HepG2 (cell line): Measurements from ENCODE around the gene PLK5. TPM values are rescaled to one million over a fixed set of nuclear protein-coding genes. Genes with fewer than 3 reads are reported as not detected.
A peak's percentile ranks its signal among the peaks of the same experiment; 100 is the strongest.

Experiments
- ATF7-NPFF ChIP-seq: sonication (generic); formaldehyde crosslinking; IDR thresholded peaks from 2 replicates; pipeline ENCODE4 v1.8.1; 2023; ENCODE audit warnings: mild to moderate bottlenecking, low read depth, missing genetic modification reagents, moderate library complexity
- HMG20B ChIP-seq: conservative IDR thresholded peaks from 2 replicates; pipeline ENCODE4 v1.6.1; 2016; ENCODE audit warnings: missing genetic modification reagents, missing compliant biosample characterization
- HOXA5 ChIP-seq: sonication (generic); formaldehyde crosslinking; IDR thresholded peaks from 2 replicates; pipeline ENCODE4 v1.4.0; 2020; ENCODE audit warnings: missing genetic modification reagents
- IKZF5 ChIP-seq: IDR thresholded peaks from 2 replicates; pipeline ENCODE4 v1.6.1; 2018; ENCODE audit warnings: missing genetic modification reagents, mild to moderate bottlenecking, missing compliant biosample characterization
- MAX ChIP-seq: IDR thresholded peaks from 2 replicates; pipeline ENCODE4 v1.6.1; 2012; ENCODE audit warnings: inconsistent platforms
- MYPOP ChIP-seq: sonication (generic); formaldehyde crosslinking; IDR thresholded peaks from 2 replicates; pipeline ENCODE4 v1.8.1; 2023; ENCODE audit warnings: mild to moderate bottlenecking, moderate library complexity, missing genetic modification reagents
- NFKBIZ ChIP-seq: IDR thresholded peaks from 2 replicates; pipeline ENCODE4 v1.6.1; 2018; ENCODE audit warnings: missing genetic modification reagents, missing compliant biosample characterization
- PITX1 ChIP-seq: sonication (generic); formaldehyde crosslinking; IDR thresholded peaks from 2 replicates; pipeline ENCODE4 v1.5.1; 2020; ENCODE audit warnings: mild to moderate bottlenecking, missing genetic modification reagents
- PRDM10 ChIP-seq: sonication (generic); formaldehyde crosslinking; IDR thresholded peaks from 2 replicates; pipeline ENCODE4 v1.4.0; 2020; ENCODE audit warnings: low read depth, missing genetic modification reagents
- RBM22 ChIP-seq: fragments of 200-400 bp; formaldehyde crosslinking; optimal IDR thresholded peaks from 2 replicates; pipeline ENCODE3; 2017; ENCODE audit warnings: mild to moderate bottlenecking, low read length, moderate library complexity
- SUZ12 ChIP-seq: fragments of 150-350 bp; IDR thresholded peaks from 2 replicates; pipeline ENCODE4 v1.6.1; 2014; ENCODE audit warnings: low read depth, low read length
- TEAD3 ChIP-seq: optimal IDR thresholded peaks from 2 replicates; pipeline ENCODE3; 2016; ENCODE audit warnings: borderline replicate concordance
- ZBTB10 ChIP-seq: sonication (generic); formaldehyde crosslinking; IDR thresholded peaks from 2 replicates; pipeline ENCODE4 v1.4.0; 2020; ENCODE audit warnings: missing genetic modification reagents, borderline replicate concordance
- ZFY ChIP-seq: sonication (generic); formaldehyde crosslinking; IDR thresholded peaks from 2 replicates; pipeline ENCODE4 v1.4.0; 2020; ENCODE audit warnings: missing genetic modification reagents
- ZNF138 ChIP-seq: sonication (generic); formaldehyde crosslinking; IDR thresholded peaks from 2 replicates; pipeline ENCODE4 v1.5.0; 2020; ENCODE audit warnings: mild to moderate bottlenecking, low read depth, missing genetic modification reagents
- ZNF724P ChIP-seq: sonication (generic); formaldehyde crosslinking; IDR thresholded peaks from 2 replicates; pipeline ENCODE4 v1.8.0; 2022; ENCODE audit warnings: missing genetic modification reagents, borderline replicate concordance
- ZNF770 ChIP-seq: sonication (generic); formaldehyde crosslinking; IDR thresholded peaks from 2 replicates; pipeline ENCODE4 v1.5.0; 2020; ENCODE audit warnings: mild to moderate bottlenecking, missing genetic modification reagents
- polyA plus RNA-seq, 8 experiments: library from polyadenylated mRNA; depleted of rRNA in 3 of 8; stranded (reverse) in 7 of 8; unstranded in 1 of 8; fragments of >200 nt; fragmentation: Illumina TruSeq in 4 of 8; extraction: Trizol in 4 of 8; gene quantifications; 2 replicates each; pipeline versions ENCODE4 v1.2.1 to v1.2.3, GENCODE V29; 2011 to 2016; ENCODE audit warnings: low read depth in 4 of 8, missing spikeins in 1 of 8, mixed read lengths in 1 of 8; ENCODE audit not compliant: insufficient read depth in 1 of 8
- total RNA-seq, 5 experiments: library from RNA; depleted of rRNA; stranded (reverse); fragments of >200 nt; fragmentation: Illumina TruSeq; extraction: Trizol; gene quantifications; 2 replicates each; pipeline ENCODE4 v1.2.3, GENCODE V29; 2016; ENCODE audit warnings: low read depth in 1 of 5

PLK5 gene
- total and polyA plus RNA-seq, 2 of the 13 experiments (the other 11 are each of a cell fraction or from before 2014, with no cell fraction given) = not detected

GRCh38 chr19:1490311-1491113, 33.4 kb upstream of the PLK5 start, which contains the start of gene PCSK4 (continued):
- TF ChIP-seq ZBTB10 = no peak
- TF ChIP-seq ZNF138 (CRISPR knock-in tag) = no peak
- peak; percentile 95 for TF ChIP-seq MYPOP
- TF ChIP-seq NFKBIZ (CRISPR knock-in tag) = 0 out of 2 replicates have a peak, but pooled peaks have one; percentile 42
- 0 out of 2 replicates have a peak, but pooled peaks have one; percentile 33 for TF ChIP-seq ZNF724P
- TF ChIP-seq SUZ12 = peak; percentile 33; the same call in 1 of the 2 replicates
- TF ChIP-seq ZNF770 (CRISPR knock-in tag) = peak; percentile 10; the same call in 1 of the 2 replicates
- TF ChIP-seq ZFY = no peak; the same call in 1 of the 2 replicates
- TF ChIP-seq TEAD3 (CRISPR knock-in tag) = no peak
- TF ChIP-seq ATF7-NPFF (CRISPR knock-in tag) = peak; percentile 64
- TF ChIP-seq HMG20B (CRISPR knock-in tag) = no peak
- TF ChIP-seq IKZF5 = no peak
- TF ChIP-seq PRDM10 (CRISPR knock-in tag) = peak; percentile 98
- TF ChIP-seq PITX1 (CRISPR knock-in tag) = peak; percentile 59; the same call in 1 of the 2 replicates
- peak; percentile 59; the same call in 1 of the 2 replicates for TF ChIP-seq MAX
- no peak for TF ChIP-seq HOXA5
- peak; percentile 89 for TF ChIP-seq RBM22
